Measurements from ENCODE around the gene POLR2I. TPM values are rescaled to one million over a fixed set of nuclear protein-coding genes. Genes with fewer than 3 reads are reported as not detected.

Gene POLR2I
- total and polyA plus RNA-seq, 2 donors (not counting 3 experiments of a cell fraction or from before 2014, with no cell fraction given) = 53.0 to 64.8 TPM

DNA sequence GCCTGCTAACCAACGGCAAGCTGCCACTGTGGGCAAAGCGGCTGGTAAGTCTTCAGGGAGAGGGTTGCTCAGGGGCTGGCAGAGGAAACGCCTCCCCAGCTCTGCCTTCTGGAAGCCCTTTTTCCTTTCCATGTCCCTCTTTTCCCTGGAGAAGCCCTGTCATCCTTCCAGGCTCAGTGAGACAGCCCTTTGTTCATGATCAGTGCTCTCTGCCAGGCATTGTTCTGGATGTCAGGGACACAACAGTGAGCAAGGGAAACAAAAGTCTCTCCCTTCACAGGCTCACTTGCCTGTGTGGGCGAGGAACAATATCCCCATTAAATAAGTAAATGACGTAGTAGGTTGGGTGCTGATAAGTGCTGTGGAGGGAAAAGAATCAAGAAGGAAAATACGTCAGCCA lies 17.6 kb downstream of the POLR2I start:
- Histone ChIP-seq H3K4me2 (ENCODE audit: insufficient read depth, low read length) (no peak overlapping the region), H3K27ac (ENCODE audit: insufficient read depth, low read depth, low read length) (no peak overlapping the region), H3K9me3 (replicated peaks; ENCODE audit: control insufficient read depth, insufficient read depth, low read length) (no peaks in the 10 kb centered on the region), H3K4me1 (ENCODE audit: control insufficient read depth, extremely low read depth, insufficient read depth, low read length) (no peaks in the 10 kb centered on the region), H3K9me1 (replicated peaks; ENCODE audit: control insufficient read depth, extremely low read depth, insufficient read depth, low read length) (no peaks in the 10 kb centered on the region), H3K36me3 (ENCODE audit: control insufficient read depth in 2 of 2, extremely low read depth in 1 of 2, insufficient read depth in 2 of 2, low read length in 2 of 2) (peaks cover 3% of the 10 kb centered on the region in 2 experiments), H3K9ac (replicated peaks; ENCODE audit: extremely low read depth, insufficient read depth, low read length) (no peak overlapping the region), H3K79me2 (ENCODE audit: control insufficient read depth, insufficient read depth, low read length) (no peaks in the 10 kb centered on the region), H4K20me1 (replicated peaks; ENCODE audit: control insufficient read depth, extremely low read depth, insufficient read depth, low read length) (no peaks in the 10 kb centered on the region), H2AFZ (ENCODE audit: low read depth, low read length) (no peak overlapping the region), H3K4me3 (replicated peaks in 1 of 3; ENCODE audit: insufficient read depth in 1 of 3, low read depth in 1 of 3, low read length in 3 of 3) (no peak overlapping the region), H3K27me3 (ENCODE audit: control insufficient read depth in 2 of 2, insufficient read depth in 2 of 2, low read length in 2 of 2) (no peaks in the 10 kb centered on the region)
- POLR2A ChIA-PET = interaction anchor here (0.7 kb wide), 1 partner anchor 36 kb away, joined by 6 read pairs; no protein-coding TSS in a partner anchor
- no TSS peak for BruUV-seq (replicated peaks)
- dilution Hi-C loops (cut with MboI; ENCODE audit: extremely low pct_ligation_motif_present, low sequenced_read_pairs) = no loop called here
- CTCF ChIA-PET = no interaction called here
- intact Hi-C loops (cut with micrococcal nuclease) = no loop called here
- DNase-seq (ENCODE audit: low read depth, low spot score) (peak; percentile 11), FAIRE-seq (no peak)
- no peak for TF ChIP-seq FOS (IDR thresholded peaks at IDR 0.05; ENCODE audit: borderline replicate concordance, insufficient read depth, low read length)
- no peak for TF ChIP-seq JUN (IDR thresholded peaks at IDR 0.05; ENCODE audit: borderline replicate concordance, insufficient read depth, insufficient read length, low read depth)
- no peak for TF ChIP-seq MYC (IDR thresholded peaks at IDR 0.05; ENCODE audit: low read depth, low read length)
- no peak for TF ChIP-seq MAX (IDR thresholded peaks at IDR 0.05; ENCODE audit: insufficient read depth, insufficient read length)
- no peak for TF ChIP-seq POLR2A (IDR thresholded peaks at IDR 0.05; ENCODE audit: low read depth, low read length)
- no peak for TF ChIP-seq GATA2 (IDR thresholded peaks at IDR 0.05; ENCODE audit: insufficient read depth, insufficient read length, low read depth, low read length)
- TF ChIP-seq EZH2 (IDR thresholded peaks at IDR 0.05; ENCODE audit: borderline replicate concordance, low read depth, low read length, severe bottlenecking) = no peak
- no peak for TF ChIP-seq POLR2AphosphoS5 (IDR thresholded peaks at IDR 0.05; ENCODE audit: insufficient read depth, low read depth, low read length)
- TF ChIP-seq, protein P1, sequence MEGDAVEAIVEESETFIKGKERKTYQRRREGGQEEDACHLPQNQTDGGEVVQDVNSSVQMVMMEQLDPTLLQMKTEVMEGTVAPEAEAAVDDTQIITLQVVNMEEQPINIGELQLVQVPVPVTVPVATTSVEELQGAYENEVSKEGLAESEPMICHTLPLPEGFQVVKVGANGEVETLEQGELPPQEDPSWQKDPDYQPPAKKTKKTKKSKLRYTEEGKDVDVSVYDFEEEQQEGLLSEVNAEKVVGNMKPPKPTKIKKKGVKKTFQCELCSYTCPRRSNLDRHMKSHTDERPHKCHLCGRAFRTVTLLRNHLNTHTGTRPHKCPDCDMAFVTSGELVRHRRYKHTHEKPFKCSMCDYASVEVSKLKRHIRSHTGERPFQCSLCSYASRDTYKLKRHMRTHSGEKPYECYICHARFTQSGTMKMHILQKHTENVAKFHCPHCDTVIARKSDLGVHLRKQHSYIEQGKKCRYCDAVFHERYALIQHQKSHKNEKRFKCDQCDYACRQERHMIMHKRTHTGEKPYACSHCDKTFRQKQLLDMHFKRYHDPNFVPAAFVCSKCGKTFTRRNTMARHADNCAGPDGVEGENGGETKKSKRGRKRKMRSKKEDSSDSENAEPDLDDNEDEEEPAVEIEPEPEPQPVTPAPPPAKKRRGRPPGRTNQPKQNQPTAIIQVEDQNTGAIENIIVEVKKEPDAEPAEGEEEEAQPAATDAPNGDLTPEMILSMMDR (IDR thresholded peaks at IDR 0.05; ENCODE audit: extremely low read depth in 1 of 2, insufficient read depth in 1 of 2, low read depth in 1 of 2, low read length in 2 of 2) = no peak
